ENCODE results near the gene DCLK1.

- TF ChIP-seq, protein P1, sequence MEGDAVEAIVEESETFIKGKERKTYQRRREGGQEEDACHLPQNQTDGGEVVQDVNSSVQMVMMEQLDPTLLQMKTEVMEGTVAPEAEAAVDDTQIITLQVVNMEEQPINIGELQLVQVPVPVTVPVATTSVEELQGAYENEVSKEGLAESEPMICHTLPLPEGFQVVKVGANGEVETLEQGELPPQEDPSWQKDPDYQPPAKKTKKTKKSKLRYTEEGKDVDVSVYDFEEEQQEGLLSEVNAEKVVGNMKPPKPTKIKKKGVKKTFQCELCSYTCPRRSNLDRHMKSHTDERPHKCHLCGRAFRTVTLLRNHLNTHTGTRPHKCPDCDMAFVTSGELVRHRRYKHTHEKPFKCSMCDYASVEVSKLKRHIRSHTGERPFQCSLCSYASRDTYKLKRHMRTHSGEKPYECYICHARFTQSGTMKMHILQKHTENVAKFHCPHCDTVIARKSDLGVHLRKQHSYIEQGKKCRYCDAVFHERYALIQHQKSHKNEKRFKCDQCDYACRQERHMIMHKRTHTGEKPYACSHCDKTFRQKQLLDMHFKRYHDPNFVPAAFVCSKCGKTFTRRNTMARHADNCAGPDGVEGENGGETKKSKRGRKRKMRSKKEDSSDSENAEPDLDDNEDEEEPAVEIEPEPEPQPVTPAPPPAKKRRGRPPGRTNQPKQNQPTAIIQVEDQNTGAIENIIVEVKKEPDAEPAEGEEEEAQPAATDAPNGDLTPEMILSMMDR (IDR thresholded peaks at IDR 0.05) = no peak
- TF ChIP-seq POLR2A (IDR thresholded peaks at IDR 0.05) = no peak
Observed at GRCh38 chr13:36031490-36031889, 99.7 kb downstream of the DCLK1 start.
